HG02981 (cell line): ENCODE measurements around the gene CRADD.

Source experiments
- ATAC-seq: cut with Tn5 transposase; IDR thresholded peaks from one replicate; pipeline ENCODE4 v1.9.1; 2021; ENCODE audit warnings: mild to moderate bottlenecking, moderate library complexity; ENCODE audit not compliant: unreplicated experiment

The CRADD gene

DNA sequence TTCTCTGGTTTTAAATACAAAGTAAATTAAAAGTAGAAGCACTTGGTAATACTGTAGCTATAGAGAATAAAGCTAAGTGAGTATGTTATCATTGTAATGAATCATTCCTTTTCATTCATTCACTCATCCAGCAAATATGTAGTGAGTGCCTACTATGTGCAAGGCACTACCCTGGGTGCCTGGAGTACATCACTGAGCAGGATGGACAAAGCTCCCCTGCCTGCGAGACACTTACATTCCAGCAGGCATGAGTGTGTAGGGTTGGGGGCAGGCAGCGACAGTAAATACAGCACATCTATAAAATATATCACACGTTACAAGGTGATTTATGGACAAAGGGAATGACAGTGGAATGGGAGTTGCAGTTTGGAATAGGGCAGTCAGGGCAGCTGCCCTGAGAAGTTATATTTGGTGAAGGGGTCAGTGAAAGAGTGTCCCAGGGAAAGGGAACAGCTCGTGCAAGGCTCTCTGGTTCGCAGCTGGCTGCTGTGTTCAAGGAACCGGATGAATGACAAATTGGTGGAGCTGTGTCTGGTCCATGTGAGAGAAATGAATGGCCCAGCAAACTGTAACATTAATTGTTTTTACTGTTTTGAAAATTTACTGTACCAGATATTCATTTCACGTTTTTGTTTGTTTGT lies 159.6 kb downstream of the CRADD start:
- ATAC-seq, result no peak

DNA sequence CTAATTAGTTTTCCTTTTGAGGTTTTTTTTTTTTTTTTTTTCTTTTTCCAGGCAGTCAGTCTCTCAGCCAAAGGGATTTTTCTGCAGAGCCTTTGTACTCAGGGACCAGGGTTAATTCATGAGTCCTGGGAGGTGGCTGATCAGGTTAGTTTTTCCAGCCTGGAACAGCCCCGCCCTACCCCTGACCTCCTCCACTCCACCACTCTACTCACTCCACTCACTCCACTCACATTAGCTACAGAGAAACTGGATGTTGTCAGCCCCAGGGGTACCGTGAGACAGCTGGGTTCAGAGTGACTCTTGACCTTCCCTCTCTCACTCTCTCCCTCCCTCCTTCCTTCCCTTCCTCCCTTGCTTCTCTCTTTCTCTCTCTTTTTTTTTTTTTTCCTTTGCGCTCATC lies 161.0 kb downstream of the CRADD start:
- ATAC-seq, result no peak

- ATAC-seq, result no peak
These were observed 161.9 kb downstream of the CRADD start for GRCh38 chr12:93839064-93839463.

GRCh38 chr12:93841671-93842070 lies 164.5 kb downstream of the CRADD start:
- no peak for ATAC-seq

GRCh38 chr12:93844164-93844784 lies 167.1 kb downstream of the CRADD start:
- ATAC-seq, result no peak

DNA sequence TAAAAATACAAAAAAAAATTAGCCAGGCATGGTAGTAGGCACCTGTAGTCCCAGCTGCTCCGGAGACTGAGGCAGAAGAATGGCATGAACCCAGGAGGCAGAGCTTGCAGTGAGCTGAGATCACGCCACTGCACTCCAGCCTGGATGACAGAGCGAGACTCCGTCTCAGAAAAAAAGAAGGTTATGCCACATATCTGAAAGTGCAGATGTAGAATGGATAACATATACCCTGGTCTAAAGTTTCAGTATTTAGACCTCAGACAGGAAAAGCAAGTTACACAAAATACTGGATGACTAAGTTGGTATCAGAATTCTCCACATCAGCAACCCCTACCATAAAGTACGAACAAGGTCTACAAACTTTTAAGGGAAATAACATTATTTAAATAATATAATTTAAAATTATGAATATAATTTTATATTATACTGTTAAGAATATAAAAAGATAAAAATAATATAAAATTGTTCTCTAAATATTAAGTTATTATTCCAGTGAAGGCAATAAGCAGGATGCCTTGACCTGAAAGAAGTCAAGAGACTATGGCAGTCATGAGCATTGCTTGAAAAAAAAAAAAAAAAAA lies 169.9 kb downstream of the CRADD start:
- no peak for ATAC-seq

- ATAC-seq, result peak; percentile 75
These were observed 170.6 kb downstream of the CRADD start for GRCh38 chr12:93847517-93848474.

DNA sequence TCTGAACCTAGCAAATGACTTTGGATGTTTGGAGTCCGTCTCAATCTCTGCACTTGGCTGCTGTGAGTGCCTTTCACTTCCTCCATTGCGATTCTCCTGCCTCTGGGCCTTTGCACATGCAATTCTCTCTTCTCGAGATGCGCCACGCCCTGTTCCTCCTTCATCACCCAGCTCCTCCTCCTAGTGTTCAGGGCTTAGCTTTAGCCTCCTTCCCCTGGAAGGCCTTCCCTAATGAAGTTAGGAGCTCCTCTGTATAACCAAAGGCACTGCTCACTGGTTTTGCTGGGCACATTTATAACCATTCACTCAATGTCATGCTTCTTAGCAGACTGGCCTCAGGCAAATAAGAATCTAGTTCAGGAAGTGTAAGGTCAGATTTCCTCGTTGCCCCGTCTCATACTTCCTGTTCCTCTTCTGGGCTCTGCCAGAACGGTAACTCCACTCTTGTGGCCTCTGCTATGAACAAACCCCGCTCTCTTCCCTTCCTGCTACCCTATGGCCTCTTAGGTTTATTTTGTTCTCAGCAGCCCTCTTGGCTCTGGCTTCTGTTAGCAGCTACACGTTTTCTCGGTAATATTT lies 171.4 kb downstream of the CRADD start:
- no peak for ATAC-seq

- ATAC-seq, result no peak
These were observed 172.8 kb downstream of the CRADD start for GRCh38 chr12:93849946-93850345.

DNA sequence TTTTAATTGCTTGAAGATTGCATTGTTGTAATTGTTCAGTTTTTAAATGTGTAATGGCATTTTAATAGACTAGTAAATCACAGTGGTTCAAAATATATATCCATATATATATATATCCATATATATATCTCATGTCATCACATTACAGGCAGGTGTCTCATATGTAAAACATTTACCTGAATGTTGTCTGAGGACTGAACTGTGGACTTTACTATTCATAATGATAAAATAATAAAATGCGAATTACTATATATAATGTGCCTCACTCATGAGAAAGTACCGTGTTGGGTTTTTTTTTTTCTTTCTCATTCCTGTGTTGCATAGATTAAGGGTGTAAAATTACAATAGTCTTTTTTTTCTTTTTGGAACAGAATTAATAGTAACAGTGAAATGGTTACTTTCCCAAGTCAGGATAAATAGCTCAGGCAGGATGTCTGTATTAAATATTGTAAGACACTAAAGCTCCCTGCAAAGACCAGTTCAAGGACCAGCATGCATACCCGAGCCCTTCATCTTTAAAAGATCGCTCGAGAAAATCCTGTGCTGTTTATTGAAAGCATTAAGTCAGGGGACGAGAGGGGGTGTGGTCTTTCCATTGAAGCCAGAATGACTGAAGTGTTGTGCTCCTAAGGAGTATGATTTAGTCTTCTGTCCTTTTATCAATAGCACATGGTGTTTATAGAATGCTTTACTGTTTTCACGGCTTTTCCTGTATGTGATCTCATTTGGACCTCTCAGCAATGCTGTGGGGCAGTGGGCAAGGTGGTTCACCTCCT lies 173.5 kb downstream of the CRADD start:
- ATAC-seq, result no peak

- ATAC-seq, result no peak
These were observed 174.1 kb downstream of the CRADD start for GRCh38 chr12:93851257-93851671.

DNA sequence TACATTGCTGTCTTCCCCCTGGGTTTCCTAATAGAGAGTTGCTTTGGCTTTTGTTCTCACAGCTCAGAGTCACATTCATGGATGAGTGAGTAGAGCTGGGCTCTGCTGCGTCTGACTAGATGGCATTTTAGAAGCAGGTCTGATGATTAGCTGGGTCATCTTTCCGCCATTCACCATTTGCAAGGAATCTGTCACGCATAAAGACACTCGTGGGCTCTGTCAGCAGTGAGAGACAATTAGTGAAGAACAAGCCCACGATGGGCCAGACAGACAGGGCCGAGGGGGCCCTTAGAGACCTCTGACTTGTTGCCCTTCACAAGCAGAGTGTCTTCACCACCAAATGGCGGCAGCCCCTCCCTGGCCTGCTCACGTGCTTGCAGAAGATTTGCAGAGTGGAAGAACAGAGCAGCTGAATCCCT lies 175.0 kb downstream of the CRADD start:
- ATAC-seq, result no peak

GRCh38 chr12:93853698-93854478 lies 176.7 kb downstream of the CRADD start:
- no peak for ATAC-seq

DNA sequence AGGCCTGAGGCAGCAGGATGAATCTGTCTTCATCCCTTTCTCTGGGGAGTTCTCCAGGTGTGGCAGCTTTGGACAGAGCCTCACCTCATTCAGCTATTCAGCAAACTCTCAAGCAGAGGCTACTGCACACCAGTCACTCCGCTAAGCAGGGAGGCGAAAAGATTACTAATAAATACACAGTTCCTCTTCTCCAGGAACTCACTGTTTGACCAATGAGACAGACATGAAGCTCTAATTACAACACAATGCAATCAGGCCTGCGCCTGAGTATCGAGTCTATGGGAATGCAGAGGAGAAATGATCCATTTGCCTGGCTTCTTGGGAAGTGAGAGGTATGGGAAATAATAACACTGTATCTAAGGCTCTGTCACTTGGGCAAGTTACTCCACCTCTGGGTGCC lies 178.1 kb downstream of the CRADD start:
- no peak for ATAC-seq

DNA sequence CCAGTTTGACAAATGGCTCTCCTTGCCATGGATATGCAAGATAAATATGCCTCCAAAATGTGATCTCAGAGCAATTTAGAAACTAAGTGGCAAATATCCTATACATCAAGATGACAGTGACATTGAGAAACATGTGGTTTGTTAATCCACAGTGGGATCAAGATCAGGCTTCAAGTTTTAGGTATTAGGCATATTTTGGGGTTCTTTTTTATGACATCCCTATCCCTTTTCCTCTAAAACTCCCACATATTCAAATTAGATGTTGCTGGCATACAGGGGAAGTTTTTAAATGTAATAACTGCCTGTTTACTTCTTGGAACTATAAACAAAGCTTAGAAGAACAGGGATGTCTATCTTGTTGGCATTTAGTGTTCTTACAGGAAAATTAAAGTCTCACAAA lies 179.4 kb downstream of the CRADD start:
- ATAC-seq, result no peak

- no peak for ATAC-seq
These were observed 180.2 kb downstream of the CRADD start for GRCh38 chr12:93857279-93857938.

- ATAC-seq, result no peak
These were observed 180.8 kb downstream of the CRADD start for GRCh38 chr12:93857991-93858447.

DNA sequence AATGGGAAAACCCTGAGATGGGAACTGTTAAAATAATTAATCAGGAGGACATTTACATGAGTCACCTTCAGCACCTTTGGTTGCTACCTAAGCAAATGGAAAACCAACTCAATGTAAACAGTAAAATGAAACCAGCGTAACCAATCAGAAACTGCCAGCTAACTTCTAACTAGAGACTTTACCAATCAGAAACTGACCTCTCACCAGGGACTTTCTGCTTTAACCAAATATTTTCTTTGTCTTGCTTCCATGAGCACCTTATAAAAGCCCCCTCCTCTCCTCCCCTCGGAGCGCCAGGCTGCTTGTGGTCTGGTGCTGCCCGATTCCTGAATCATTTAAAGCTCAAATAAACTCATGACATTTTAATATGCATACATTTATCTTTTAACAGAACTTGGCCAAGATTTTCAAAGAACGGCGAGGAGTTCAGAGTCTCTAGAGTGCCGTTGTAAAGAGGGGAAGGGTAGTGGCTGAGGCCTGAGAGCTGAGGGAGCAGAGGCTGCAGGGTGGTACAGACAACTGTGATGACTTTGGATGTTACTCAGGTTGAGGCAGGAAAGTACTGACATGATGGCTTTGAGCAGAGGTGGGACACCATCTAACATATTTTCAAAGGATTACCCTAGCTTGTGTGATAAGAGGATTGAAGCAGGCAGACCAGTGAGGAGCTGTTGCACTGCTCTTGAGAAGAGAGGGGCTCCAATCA lies 183.6 kb downstream of the CRADD start:
- ATAC-seq, result no peak
